Tibial artery (tissue), 4 donors: ENCODE measurements around the gene LGR5.

Experiments
- DNase-seq, 2 donors: peaks; one replicate each; pipeline ENCODE4 v3.0.0-alpha.2; 2019
- H3K27ac ChIP-seq, 2 donors: fragments of 200-600 bp; sonication (generic) in 1 of 2; 1 replicate in 1 of 2; 2 replicates in 1 of 2; pipeline ENCODE4 v1.5.1; 2018 to 2019; ENCODE audit warnings: mild to moderate bottlenecking in 1 of 2
- H3K27me3 ChIP-seq, 2 donors: fragments of 200-600 bp; sonication (generic) in 1 of 2; one replicate each; pipeline versions ENCODE4 v1.5.1 to v1.6.0; 2016 to 2019
- H3K36me3 ChIP-seq, 3 donors: fragments of 200-600 bp; sonication (generic) in 2 of 3; one replicate each; pipeline ENCODE4 v1.5.1; 2016 to 2019; ENCODE audit warnings: mild to moderate bottlenecking in 2 of 3
- H3K4me1 ChIP-seq, 4 donors: fragments of 200-600 bp; sonication (generic) in 2 of 4; 1 replicate in 3 of 4; 2 replicates in 1 of 4; pipeline ENCODE4 v1.5.1; 2016 to 2019
- H3K4me3 ChIP-seq, 2 donors: fragments of 200-600 bp; sonication (generic) in 1 of 2; 1 replicate in 1 of 2; 2 replicates in 1 of 2; pipeline ENCODE4 v1.5.1; 2018 to 2019; ENCODE audit warnings: mild to moderate bottlenecking in 2 of 2
- H3K9me3 ChIP-seq, 3 donors: fragments of 200-600 bp; sonication (generic) in 1 of 3; one replicate each; pipeline ENCODE4 v1.5.1; 2016 to 2019
- intact Hi-C: fragments of 100-400 bp; cut with DNase I; formaldehyde crosslinking; loops from one replicate; pipeline ENCODE4 v1.15.0; 2023; ENCODE audit warnings: low total_unique reads
- TF ChIP-seq, protein P1 (sequence below), 2 experiments: fragments of 200-600 bp in 1 of 2; fragments of 450-650 bp in 1 of 2; IDR thresholded peaks; one replicate each; pipeline ENCODE4 v1.5.1; 2017 to 2019; ENCODE audit warnings: antibody characterized with exemption in 2 of 2, mild to moderate bottlenecking in 1 of 2, moderate library complexity in 1 of 2

The LGR5 gene

DNA sequence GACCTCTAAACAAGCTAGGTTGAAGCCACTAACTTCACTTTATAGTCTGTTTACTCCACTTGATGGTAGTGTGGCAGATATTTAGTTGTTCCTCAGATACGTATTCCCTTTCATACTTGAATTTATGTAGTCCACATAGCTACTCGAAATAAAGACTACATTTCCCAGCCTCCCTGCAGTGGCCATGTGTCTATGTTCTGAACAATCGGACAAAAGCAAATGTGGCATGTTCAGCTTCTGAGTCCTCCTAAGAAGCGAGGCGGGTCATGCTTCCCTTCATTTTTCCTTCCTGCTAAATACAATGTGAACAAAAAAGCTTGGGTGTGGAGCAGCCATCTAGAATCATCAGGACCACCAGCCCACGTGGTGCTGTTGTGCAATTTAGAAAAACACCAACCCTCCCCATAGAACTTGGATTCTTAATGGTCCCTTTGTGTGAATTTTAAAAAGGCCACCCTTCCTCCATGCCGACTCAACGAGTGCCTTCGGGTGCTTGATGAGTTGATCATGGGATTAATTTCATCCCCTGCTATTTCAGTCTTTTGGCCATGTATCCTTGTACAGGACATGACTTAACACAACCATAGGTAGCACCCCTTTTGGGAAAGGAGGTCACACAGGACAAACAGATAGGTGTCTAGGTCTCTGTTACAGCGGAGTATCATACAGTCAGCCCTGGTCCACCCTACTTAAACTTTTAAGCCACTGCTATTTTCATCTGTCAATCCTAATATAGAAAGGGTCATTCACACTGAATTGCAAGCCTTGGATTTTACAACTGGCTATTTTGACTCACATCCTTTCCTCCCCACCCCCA is 163.4 kb downstream of the LGR5 start:
- H3K9me3 ChIP-seq: no peaks in the 10 kb centered on the region
- TF ChIP-seq, protein P1, sequence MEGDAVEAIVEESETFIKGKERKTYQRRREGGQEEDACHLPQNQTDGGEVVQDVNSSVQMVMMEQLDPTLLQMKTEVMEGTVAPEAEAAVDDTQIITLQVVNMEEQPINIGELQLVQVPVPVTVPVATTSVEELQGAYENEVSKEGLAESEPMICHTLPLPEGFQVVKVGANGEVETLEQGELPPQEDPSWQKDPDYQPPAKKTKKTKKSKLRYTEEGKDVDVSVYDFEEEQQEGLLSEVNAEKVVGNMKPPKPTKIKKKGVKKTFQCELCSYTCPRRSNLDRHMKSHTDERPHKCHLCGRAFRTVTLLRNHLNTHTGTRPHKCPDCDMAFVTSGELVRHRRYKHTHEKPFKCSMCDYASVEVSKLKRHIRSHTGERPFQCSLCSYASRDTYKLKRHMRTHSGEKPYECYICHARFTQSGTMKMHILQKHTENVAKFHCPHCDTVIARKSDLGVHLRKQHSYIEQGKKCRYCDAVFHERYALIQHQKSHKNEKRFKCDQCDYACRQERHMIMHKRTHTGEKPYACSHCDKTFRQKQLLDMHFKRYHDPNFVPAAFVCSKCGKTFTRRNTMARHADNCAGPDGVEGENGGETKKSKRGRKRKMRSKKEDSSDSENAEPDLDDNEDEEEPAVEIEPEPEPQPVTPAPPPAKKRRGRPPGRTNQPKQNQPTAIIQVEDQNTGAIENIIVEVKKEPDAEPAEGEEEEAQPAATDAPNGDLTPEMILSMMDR (IDR thresholded peaks at IDR 0.05): no peak
- peaks cover 5 to 46% (median 14%) of the 10 kb centered on the region in 4 donors for H3K4me1 ChIP-seq
- no peak for DNase-seq
- intact Hi-C loops: no loop called here
- peaks cover 10 to 15% (median 11%) of the 10 kb centered on the region in 3 donors for H3K36me3 ChIP-seq
- H3K27me3 ChIP-seq: no peaks in the 10 kb centered on the region
- H3K27ac ChIP-seq: no peak overlapping the region
- H3K4me3 ChIP-seq: no peak overlapping the region

DNA sequence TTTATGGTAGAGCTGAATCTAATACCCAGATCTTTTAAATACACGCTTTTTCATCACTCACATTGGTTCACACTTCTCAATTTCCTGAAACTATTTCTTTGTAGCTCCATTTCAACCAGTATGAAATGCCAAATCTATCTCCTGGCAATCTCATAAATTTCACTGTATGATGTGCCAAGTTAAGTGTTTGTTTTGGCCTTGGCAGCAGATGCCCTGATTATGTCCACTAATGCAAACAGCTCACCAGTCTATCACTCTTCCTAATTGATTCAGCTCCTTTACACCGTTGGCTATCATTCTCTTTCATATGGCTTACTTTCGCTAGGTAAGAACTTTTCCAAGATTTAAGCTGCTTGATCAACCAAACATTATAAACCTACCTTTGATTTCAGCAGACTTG is 165.4 kb downstream of the LGR5 start:
- TF ChIP-seq, protein P1 (IDR thresholded peaks at IDR 0.05): no peak
- peaks cover 22 to 36% (median 25%) of the 10 kb centered on the region in 3 donors for H3K36me3 ChIP-seq
- H3K9me3 ChIP-seq: no peaks in the 10 kb centered on the region
- DNase-seq: no peak
- no peak overlapping the region for H3K4me3 ChIP-seq
- intact Hi-C loops: no loop called here
- H3K27me3 ChIP-seq: no peaks in the 10 kb centered on the region
- peaks cover 5 to 46% (median 14%) of the 10 kb centered on the region in 4 donors for H3K4me1 ChIP-seq
- no peak overlapping the region for H3K27ac ChIP-seq

DNA sequence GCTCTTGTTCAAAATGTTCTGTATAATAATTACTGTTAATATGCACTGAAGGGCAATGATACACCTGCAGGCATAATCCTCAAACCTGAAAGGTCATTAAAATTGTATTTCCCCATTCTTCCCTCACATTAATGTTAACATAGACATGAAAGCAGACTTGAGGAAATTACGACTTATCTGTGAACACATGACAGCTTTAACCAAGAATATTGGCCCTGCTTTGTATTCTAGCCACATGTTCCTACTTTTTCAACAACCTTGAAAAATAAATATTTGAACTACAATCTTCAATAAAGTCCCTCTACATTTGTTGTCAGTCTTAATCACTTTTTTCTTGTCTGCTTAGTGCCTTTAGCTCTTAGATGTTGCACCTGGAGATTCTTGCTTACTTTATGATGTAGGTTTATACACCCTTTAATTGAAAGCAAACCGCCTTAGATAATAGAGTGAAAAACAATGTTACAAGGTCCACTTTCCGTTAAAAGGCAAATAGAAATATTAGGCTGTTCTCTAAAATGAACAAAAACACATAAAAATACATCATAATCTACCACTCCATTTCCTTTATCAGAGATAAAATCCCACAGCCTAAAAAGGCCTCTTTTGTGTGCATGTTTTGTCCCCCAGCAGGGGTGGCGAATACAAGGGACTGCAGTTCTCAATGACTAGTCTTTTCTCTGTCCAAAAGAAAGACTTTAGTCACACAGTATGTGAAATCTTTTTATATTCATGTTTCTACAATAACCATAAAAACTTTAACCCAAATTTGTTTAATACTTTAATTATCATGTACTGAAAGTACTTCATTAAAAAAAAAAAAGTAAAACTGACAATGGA is 168.1 kb downstream of the LGR5 start:
- H3K9me3 ChIP-seq: no peaks in the 10 kb centered on the region
- H3K36me3 ChIP-seq: peaks cover 43 to 63% (median 44%) of the 10 kb centered on the region in 3 donors
- DNase-seq: no peak
- TF ChIP-seq, protein P1 (IDR thresholded peaks at IDR 0.05): no peak
- no peak overlapping the region for H3K4me3 ChIP-seq
- no peaks in the 10 kb centered on the region for H3K27me3 ChIP-seq
- no peak overlapping the region for H3K27ac ChIP-seq
- peaks cover 0 to 25% (median 4%) of the 10 kb centered on the region in 4 donors for H3K4me1 ChIP-seq
- intact Hi-C loops: no loop called here

DNA sequence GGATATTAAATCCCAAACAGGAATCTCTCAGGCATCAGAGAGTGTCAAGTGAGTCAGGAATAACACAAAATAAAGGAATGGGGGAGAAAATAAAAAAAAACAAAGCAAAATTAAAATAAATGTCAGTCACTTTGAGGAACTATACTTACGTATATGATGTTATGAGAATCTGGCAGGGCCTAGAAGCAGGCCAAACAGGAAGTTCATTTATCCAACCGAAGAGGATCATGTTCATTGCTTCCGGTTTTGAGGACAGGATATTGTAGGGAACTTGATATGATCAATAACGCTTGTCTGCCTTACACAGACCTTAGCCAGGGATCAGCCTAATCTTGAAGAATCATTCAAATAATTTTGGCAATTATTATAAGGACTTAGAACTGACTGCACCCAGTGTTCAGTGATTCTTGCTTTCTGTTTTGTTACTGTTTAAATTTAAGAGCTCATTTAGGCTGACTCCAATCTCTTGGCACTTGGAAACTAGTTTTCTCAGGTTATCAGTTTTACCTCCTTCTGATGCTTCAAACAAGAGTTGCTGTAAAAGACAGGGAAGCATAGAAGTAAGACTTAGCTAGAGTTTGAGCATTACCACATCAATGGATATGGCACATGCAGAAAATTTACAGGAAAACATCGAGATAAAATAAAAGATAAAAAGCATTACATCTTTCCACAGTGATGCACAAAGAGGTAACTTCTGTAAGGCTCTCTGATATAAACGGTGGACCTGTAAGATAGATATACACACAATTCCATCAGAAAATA is 170.6 kb downstream of the LGR5 start:
- H3K27me3 ChIP-seq: no peaks in the 10 kb centered on the region
- no peak for DNase-seq
- H3K4me1 ChIP-seq: peaks cover 0 to under 1% (median 0%) of the 10 kb centered on the region in 4 donors
- H3K9me3 ChIP-seq: no peaks in the 10 kb centered on the region
- intact Hi-C loops: loop anchor here (10.0 kb wide), 1 partner anchor 575 kb away; no protein-coding TSS in a partner anchor
- peaks cover 59 to 85% (median 68%) of the 10 kb centered on the region in 3 donors for H3K36me3 ChIP-seq
- TF ChIP-seq, protein P1 (IDR thresholded peaks at IDR 0.05): no peak
- no peak overlapping the region for H3K27ac ChIP-seq
- H3K4me3 ChIP-seq: no peak overlapping the region

DNA sequence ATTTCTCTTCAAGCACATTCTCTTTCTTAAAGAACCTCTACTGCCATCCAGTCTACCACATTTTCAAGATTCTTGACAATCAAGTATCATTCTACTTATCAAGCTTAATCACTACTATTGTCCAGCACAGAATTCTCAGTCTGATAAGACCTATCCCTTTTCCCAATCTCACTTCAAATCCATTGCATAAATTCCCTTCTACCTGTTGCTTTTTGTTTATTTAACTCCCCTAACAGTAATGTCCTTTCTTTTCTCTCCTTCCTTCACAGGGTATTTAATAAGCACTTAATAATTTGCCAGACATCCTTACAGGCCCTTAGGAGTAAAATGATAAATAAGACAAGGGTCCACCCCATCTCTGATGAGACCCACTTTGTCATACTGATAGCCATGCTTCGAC is 182.3 kb downstream of the LGR5 start:
- Histone ChIP-seq H3K9me3 (no peaks in the 10 kb centered on the region), H3K27ac (no peak overlapping the region), H3K27me3 (no peaks in the 10 kb centered on the region), H3K4me3 (no peak overlapping the region), H3K4me1 (no peaks in the 10 kb centered on the region), H3K36me3 (peaks cover 81 to 92% (median 88%) of the 10 kb centered on the region in 3 donors)
- TF ChIP-seq, protein P1 (IDR thresholded peaks at IDR 0.05): no peak
- no peak for DNase-seq
- intact Hi-C loops: no loop called here
